Activated naive CD8-positive, alpha-beta T cell treated with anti-CD3 and anti-CD28 coated beads, Interleukin-2, amount 50 U/mL, for 16 hours (primary cell): ENCODE results near the gene ENPP7.
A peak's percentile ranks its signal among the peaks of the same experiment; 100 is the strongest.

Source experiments
- DNase-seq: peaks from one replicate; pipeline ENCODE4 v3.0.0-alpha.2; 2020; ENCODE audit warnings: low read depth, low spot score

ENPP7 gene

GRCh38 chr17:79702550-79703236 is 28.1 kb upstream of the ENPP7 start:
- DNase-seq: no peak

- no peak for DNase-seq
These were observed 26.1 kb upstream of the ENPP7 start for GRCh38 chr17:79704691-79705090.

- DNase-seq: no peak
These were observed 25.1 kb upstream of the ENPP7 start for GRCh38 chr17:79705674-79706073.

GRCh38 chr17:79706931-79707850 is 23.6 kb upstream of the ENPP7 start:
- DNase-seq: no peak

GRCh38 chr17:79707931-79708891 is 22.5 kb upstream of the ENPP7 start:
- DNase-seq: peak; percentile 6

- DNase-seq: no peak
These were observed 18.9 kb upstream of the ENPP7 start for GRCh38 chr17:79711715-79712305.

- no peak for DNase-seq
These were observed 17.4 kb upstream of the ENPP7 start for GRCh38 chr17:79713391-79713790.

- no peak for DNase-seq
These were observed 16.3 kb upstream of the ENPP7 start for GRCh38 chr17:79714176-79715097.

- DNase-seq: no peak
These were observed 15.4 kb upstream of the ENPP7 start for GRCh38 chr17:79715098-79715942.

- no peak for DNase-seq
These were observed 14.6 kb upstream of the ENPP7 start for GRCh38 chr17:79715943-79716797.

- no peak for DNase-seq
These were observed 9.9 kb upstream of the ENPP7 start for GRCh38 chr17:79720705-79721292.

- no peak for DNase-seq
These were observed 8.6 kb upstream of the ENPP7 start for GRCh38 chr17:79721993-79722671.

GRCh38 chr17:79722787-79723186 is 8.0 kb upstream of the ENPP7 start:
- no peak for DNase-seq

GRCh38 chr17:79728169-79728907 is 2.4 kb upstream of the ENPP7 start:
- peak; percentile 55 for DNase-seq

- no peak for DNase-seq
These were observed 1.8 kb upstream of the ENPP7 start for GRCh38 chr17:79728908-79729471.

GRCh38 chr17:79729761-79730160 is 982 bp upstream of the ENPP7 start:
- DNase-seq: no peak

GRCh38 chr17:79730437-79730768 is 340 bp upstream of the ENPP7 start:
- no peak for DNase-seq
